Chondrocyte (in vitro differentiated cells): Measurements from ENCODE around the gene SULF2. TPM values are rescaled to one million over a fixed set of nuclear protein-coding genes. Genes with fewer than 3 reads are reported as not detected.

ENCODE experiments used
- DNase-seq: peaks from one replicate; pipeline ENCODE4 v3.0.0; 2021; ENCODE audit warnings: mixed read lengths, low spot score
- H3K27ac Mint-ChIP-seq: one replicate; pipeline ENCODE4 v1.8.0; 2021; ENCODE audit warnings: mild to moderate bottlenecking, moderate library complexity, mixed read lengths; ENCODE audit not compliant: unreplicated experiment
- H3K27me3 Mint-ChIP-seq: 2 replicates; pipeline ENCODE4 v1.8.0; 2021; ENCODE audit warnings: low read depth, mixed read lengths
- H3K36me3 Mint-ChIP-seq: 2 replicates; pipeline ENCODE4 v1.8.0; 2021; ENCODE audit warnings: low read depth, mixed read lengths
- H3K4me1 Mint-ChIP-seq: 2 replicates; pipeline ENCODE4 v1.8.0; 2021; ENCODE audit warnings: low read depth, mild to moderate bottlenecking, mixed read lengths
- H3K4me3 Mint-ChIP-seq: one replicate; pipeline ENCODE4 v1.8.0; 2021; ENCODE audit warnings: mild to moderate bottlenecking, moderate library complexity, mixed read lengths; ENCODE audit not compliant: unreplicated experiment
- H3K9me3 Mint-ChIP-seq: 2 replicates; pipeline ENCODE4 v1.8.0; 2021; ENCODE audit warnings: low read depth, mixed read lengths
- CTCF ChIP-seq: fragments of 200-600 bp; sonication (generic); IDR thresholded peaks from 2 replicates; pipeline ENCODE4 v1.5.0; 2021; ENCODE audit warnings: antibody characterized with exemption, mild to moderate bottlenecking, moderate library complexity
- total RNA-seq: library from RNA; stranded (reverse); gene quantifications from 3 replicates; pipeline ENCODE4 v1.2.1, GENCODE V29; 2021

The SULF2 gene
- total RNA-seq, 1 donor from 2014 or later: 82.4 TPM

- H3K4me1 Mint-ChIP-seq: peaks cover 50% of the 10 kb centered on the region
- DNase-seq: no peak
- H3K27me3 Mint-ChIP-seq: peaks cover 2% of the 10 kb centered on the region
- H3K27ac Mint-ChIP-seq: peak overlapping the region; percentile 90
- TF ChIP-seq CTCF: peak; percentile 98
- H3K36me3 Mint-ChIP-seq: no peaks in the 10 kb centered on the region
- no peaks in the 10 kb centered on the region for H3K9me3 Mint-ChIP-seq
- H3K4me3 Mint-ChIP-seq: peak overlapping the region; percentile 90
Measured at GRCh38 chr20:47785854-47786764, 828 bp upstream of the SULF2 start.

GRCh38 chr20:47784599-47785310 is 526 bp downstream of the SULF2 start:
- Mint-ChIP-seq H3K4me3 (peak overlapping the region; percentile 72), H3K36me3 (no peaks in the 10 kb centered on the region), H3K27me3 (peaks cover 2% of the 10 kb centered on the region), H3K4me1 (peaks cover 36% of the 10 kb centered on the region), H3K9me3 (no peaks in the 10 kb centered on the region), H3K27ac (no peak overlapping the region)
- no peak for DNase-seq
- TF ChIP-seq CTCF: peak; percentile 70

DNA sequence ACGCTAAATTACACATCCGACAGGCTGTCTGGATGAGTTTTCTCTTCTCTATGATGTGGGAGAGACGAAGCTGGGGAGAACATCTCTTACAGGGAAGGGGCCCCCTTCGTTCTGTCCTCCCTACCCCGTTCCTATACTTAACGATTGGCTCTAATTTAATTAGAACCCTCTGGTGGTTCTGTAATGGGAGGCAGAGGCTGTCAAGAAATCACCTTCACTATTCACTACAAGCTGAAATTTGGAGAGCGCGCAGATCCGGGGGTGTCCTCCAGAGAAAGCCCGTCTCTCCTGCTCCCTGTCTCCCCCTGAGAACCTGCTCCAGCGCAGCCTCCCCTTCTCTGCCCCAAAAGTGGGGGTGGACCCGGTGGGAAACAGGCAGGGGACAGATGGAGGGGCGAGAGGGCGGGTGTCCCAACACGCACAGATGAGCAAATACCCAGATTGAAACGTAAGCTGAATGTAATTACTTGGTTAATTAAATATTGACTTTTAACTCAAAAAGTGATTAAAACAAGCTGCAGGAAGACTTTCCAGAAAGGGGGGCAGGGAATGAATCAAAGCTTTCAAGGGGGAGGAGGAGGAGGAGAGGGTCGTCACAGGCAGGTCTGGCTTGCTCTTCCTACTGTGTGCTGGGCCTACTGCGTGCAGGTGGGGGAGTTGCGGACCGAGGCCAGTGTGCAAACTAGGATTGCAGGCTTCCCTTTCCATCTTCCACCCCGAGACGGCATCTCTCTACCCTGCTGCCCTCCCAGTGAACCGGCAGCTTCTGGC is 1.3 kb downstream of the SULF2 start:
- DNase-seq: no peak
- Mint-ChIP-seq H3K36me3 (no peaks in the 10 kb centered on the region), H3K9me3 (no peaks in the 10 kb centered on the region), H3K27ac (no peak overlapping the region), H3K27me3 (peaks cover 2% of the 10 kb centered on the region), H3K4me1 (peaks cover 35% of the 10 kb centered on the region), H3K4me3 (peak overlapping the region; percentile 72)
- TF ChIP-seq CTCF: no peak

DNA sequence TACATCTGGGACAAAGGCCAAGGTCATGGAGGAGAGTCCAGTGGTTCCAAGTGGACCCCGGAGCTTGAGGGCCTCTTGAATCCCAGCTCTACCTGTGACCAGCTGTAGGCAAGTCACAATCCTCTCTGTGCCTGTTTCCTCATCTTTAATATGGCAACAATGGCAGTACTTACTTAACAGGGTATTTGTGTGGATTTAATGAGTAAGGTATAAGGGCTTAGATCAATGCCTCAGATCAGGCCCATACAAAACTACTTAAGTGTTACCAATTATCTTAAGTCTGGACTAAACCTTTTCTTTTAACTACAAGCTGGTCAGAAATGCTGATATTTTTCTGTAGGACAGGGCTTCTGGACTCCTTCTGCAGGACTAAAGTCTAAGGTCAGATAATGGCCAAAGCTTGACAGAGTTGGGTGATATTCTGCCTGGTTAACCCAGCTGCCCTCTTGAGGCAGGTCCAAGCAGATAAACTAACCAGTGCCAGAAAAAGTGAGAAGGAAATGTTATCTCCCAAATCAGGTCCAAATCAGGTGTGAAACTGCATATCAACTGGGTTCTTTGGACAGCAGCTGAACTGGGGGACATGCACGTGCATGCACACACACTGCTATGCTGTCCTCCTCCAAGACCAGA is 2.2 kb downstream of the SULF2 start:
- Mint-ChIP-seq H3K4me3 (no peak overlapping the region), H3K27ac (no peak overlapping the region), H3K4me1 (peaks cover 44% of the 10 kb centered on the region), H3K36me3 (no peaks in the 10 kb centered on the region), H3K27me3 (no peaks in the 10 kb centered on the region), H3K9me3 (no peaks in the 10 kb centered on the region)
- TF ChIP-seq CTCF: no peak
- DNase-seq: no peak
